Measurements from ENCODE around the gene ATG7. TPM values are rescaled to one million over a fixed set of nuclear protein-coding genes. Genes with fewer than 3 reads are reported as not detected.
A peak's percentile ranks its signal among the peaks of the same experiment; 100 is the strongest.
"Not testable (repeated sequence)": the region's sequence is repeated elsewhere in the genome, so short reads cannot be mapped to it uniquely, and the experiment has no call there.

The ATG7 gene
- total RNA-seq, 2 donors from 2014 or later: 23.5 to 36.6 TPM

- not testable (repeated sequence) for H3K9me3 Mint-ChIP-seq; H3K36me3 Mint-ChIP-seq; ATAC-seq; H3K27ac Mint-ChIP-seq; DNase-seq (ENCODE audit: low spot score in 2 of 2)
Observed at GRCh38 chr3:11502413-11502812, 230.2 kb downstream of the ATG7 start.

DNA sequence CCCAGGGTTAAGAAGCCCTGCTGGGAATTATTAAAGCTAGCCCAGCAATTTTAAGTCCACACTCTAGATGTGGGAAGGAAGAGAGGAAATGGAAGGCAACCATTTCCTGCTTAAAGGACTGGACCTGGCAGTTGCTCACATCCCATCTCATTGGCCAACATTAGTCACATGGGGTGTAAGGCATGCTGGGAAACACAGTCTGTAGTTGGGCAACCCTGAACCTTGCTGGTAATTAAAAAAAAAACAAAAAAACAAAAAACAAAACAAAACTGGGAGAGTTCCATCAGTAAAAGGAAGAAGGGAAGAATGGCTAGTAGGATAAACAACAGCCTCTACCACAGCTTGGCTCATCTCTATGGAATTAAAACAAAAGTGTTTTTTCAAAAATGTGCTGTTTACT, 235.5 kb downstream of the ATG7 start:
- Mint-ChIP-seq H3K27ac (no peak overlapping the region), H3K36me3 (no peaks in the 10 kb centered on the region), H3K9me3 (no peaks in the 10 kb centered on the region)
- ATAC-seq: no peak
- DNase-seq (ENCODE audit: low spot score in 2 of 2): no peak

- Mint-ChIP-seq H3K9me3 (no peaks in the 10 kb centered on the region), H3K27ac (no peak overlapping the region), H3K36me3 (no peaks in the 10 kb centered on the region)
- ATAC-seq (no peak), DNase-seq (ENCODE audit: low spot score in 2 of 2) (no peak)
Observed at GRCh38 chr3:11508346-11509172, 236.4 kb downstream of the ATG7 start.

- H3K9me3 Mint-ChIP-seq: no peaks in the 10 kb centered on the region
- DNase-seq (ENCODE audit: low spot score in 2 of 2) (no peak), ATAC-seq (no peak)
- H3K36me3 Mint-ChIP-seq: no peaks in the 10 kb centered on the region
- H3K27ac Mint-ChIP-seq: no peak overlapping the region
Observed at GRCh38 chr3:11509173-11510000, 237.2 kb downstream of the ATG7 start.

DNA sequence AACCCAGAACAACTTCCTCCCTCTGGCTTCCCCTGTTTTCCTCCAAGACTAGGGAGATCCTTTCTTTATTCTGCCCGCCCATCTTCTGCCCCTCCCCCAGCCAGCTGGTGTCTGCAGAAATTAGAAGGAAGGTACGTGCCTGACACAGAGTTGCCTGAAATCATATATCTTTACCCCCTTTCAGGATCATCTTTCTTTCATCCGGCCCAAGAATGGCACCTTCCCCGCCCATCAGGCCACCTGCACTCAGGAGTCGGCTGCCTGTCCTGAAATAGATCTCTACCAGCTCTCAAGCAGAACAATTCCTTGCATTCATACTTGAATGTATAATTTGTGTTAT, 237.8 kb downstream of the ATG7 start:
- DNase-seq (ENCODE audit: low spot score in 2 of 2): no peak
- ATAC-seq: no peak
- peak overlapping the region in 1 of 2 donors; percentile 24 for H3K27ac Mint-ChIP-seq
- H3K36me3 Mint-ChIP-seq: no peaks in the 10 kb centered on the region
- no peaks in the 10 kb centered on the region for H3K9me3 Mint-ChIP-seq

DNA sequence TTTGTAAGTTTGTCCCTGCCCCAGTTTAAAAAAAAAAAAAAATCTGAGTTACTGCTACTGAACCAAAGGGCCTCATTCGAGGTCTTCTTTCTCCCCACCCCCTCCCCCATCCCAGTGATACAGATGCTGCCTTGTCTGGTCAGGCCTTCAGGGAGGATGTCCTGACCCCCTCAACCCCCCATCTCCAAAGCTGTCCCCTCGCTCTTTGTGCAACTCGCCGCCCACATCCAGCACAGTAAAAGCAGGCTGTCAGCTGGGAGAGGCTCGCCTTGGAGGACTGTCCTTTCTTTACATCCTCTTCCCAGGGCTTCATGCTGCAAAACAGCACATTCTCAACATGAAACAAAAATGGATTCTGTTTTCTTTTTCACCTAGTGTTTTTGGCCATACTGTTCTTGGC, 238.2 kb downstream of the ATG7 start:
- H3K27ac Mint-ChIP-seq: no peak overlapping the region
- no peak for DNase-seq (ENCODE audit: low spot score in 2 of 2)
- H3K9me3 Mint-ChIP-seq: no peaks in the 10 kb centered on the region
- H3K36me3 Mint-ChIP-seq: no peaks in the 10 kb centered on the region
- ATAC-seq: no peak

DNA sequence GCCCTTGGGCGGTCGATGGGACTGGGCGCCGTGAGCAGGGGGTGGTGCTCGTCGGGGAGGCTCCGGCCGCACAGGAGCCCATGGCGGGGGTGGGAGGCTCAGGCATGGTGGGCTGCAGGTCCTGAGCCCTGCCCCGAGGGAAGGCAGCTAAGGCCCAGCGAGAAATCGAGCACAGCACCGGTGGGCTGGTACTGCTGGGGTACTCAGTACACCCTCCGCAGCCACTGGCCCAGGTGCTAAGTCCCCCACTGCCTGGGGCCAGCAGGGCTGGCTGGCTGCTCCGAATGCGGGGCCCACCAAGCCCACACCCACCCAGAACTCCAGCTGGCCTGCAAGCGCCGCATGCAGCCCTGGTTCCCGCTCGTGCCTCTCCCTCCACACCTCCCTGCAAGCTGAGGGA, 239.4 kb downstream of the ATG7 start:
- ATAC-seq; DNase-seq (ENCODE audit: low spot score in 2 of 2); H3K9me3 Mint-ChIP-seq; H3K36me3 Mint-ChIP-seq; H3K27ac Mint-ChIP-seq: not testable (repeated sequence)

GRCh38 chr3:11513125-11513816, 241.1 kb downstream of the ATG7 start:
- H3K27ac Mint-ChIP-seq; DNase-seq (ENCODE audit: low spot score in 2 of 2); H3K9me3 Mint-ChIP-seq; ATAC-seq; H3K36me3 Mint-ChIP-seq: not testable (repeated sequence)

GRCh38 chr3:11513817-11514135, 241.6 kb downstream of the ATG7 start:
- Mint-ChIP-seq H3K9me3 (no peaks in the 10 kb centered on the region), H3K27ac (no peak overlapping the region), H3K36me3 (no peaks in the 10 kb centered on the region)
- ATAC-seq: no peak
- no peak for DNase-seq (ENCODE audit: low spot score in 2 of 2)

DNA sequence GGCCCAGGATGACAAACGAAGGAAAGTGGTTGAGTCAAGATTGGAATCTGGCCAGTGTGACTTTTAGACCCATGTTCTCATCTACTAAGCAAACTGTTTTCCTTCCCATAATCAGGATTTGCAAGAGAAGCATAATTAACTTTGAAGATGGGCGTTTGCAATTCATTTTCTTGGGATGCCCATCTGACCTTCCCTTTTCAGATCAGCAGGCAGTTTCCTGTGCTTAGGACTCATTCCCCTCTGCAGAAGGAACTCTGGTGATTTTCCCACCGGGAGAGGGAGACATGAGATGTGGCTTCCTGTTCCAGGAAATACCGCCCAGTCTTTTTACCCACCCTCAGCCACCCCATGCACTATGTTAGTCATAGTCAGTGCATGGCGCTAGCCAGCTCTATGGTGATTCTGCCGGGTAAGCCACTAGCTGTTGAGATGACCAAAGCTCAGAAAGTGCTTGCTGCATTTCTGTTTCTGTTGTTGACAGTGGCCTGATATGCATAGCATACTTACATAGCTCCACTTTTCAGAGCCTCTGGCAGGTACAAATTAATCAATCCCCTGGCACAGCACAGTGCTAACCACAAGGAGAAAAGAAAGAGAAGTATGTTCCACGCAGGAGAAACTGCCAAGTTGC, 242.1 kb downstream of the ATG7 start:
- Mint-ChIP-seq H3K27ac (peak overlapping the region in 1 of 2 donors; percentile 14), H3K36me3 (no peaks in the 10 kb centered on the region)
- no peak for ATAC-seq

GRCh38 chr3:11517601-11518000, 245.4 kb downstream of the ATG7 start:
- Mint-ChIP-seq H3K36me3 (no peaks in the 10 kb centered on the region), H3K9me3 (no peaks in the 10 kb centered on the region), H3K27ac (peak overlapping the region in 1 of 2 donors; percentile 39)
- no peak for ATAC-seq
- no peak for DNase-seq (ENCODE audit: low spot score in 2 of 2)

More for the DNA sequence above, 242.1 kb downstream of the ATG7 start:
- no peak for DNase-seq (ENCODE audit: low spot score in 2 of 2)
- H3K9me3 Mint-ChIP-seq: no peaks in the 10 kb centered on the region

DNA sequence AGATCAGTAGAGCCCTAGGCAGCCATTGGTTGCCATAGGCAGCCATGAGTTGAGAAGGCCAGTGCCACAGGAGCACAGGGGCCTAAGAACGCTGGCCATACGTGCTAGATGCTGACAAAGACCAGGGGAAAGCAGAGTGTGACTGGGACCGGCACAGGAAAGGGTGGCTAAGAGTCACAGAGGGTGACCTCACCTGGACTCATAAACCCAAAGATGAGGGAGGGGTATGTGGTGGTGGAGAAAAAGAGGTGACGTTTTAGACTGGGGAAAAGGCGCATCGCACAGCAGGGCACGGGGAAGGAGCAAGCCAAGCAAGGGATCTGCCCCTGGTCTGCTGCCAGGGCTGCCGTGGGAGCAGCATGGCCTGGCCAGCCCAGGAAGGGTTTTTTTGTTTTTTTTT, 249.0 kb downstream of the ATG7 start:
- no peaks in the 10 kb centered on the region for H3K9me3 Mint-ChIP-seq
- H3K27ac Mint-ChIP-seq: no peak overlapping the region
- ATAC-seq (peak in 1 of 2 donors; percentile 16), DNase-seq (ENCODE audit: low spot score in 2 of 2) (no peak)
- no peaks in the 10 kb centered on the region for H3K36me3 Mint-ChIP-seq

DNA sequence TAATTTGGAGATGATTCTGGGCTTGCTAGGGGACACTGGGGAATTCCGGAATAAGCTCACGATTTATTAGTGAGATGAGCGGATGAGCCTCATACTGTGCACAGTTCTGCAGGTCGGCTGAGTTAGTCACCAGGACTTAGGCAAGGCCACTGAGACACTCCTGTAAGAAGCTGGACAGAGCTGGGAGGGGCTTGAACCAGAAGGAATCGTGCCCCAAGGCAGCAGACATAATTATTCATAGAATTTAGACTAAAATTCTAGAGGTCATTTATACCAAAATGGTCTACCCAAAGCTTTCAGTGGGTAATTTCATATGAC, 250.2 kb downstream of the ATG7 start:
- no peaks in the 10 kb centered on the region for H3K36me3 Mint-ChIP-seq
- ATAC-seq: no peak
- DNase-seq (ENCODE audit: low spot score in 2 of 2): no peak
- no peak overlapping the region for H3K27ac Mint-ChIP-seq
- H3K9me3 Mint-ChIP-seq: no peaks in the 10 kb centered on the region

DNA sequence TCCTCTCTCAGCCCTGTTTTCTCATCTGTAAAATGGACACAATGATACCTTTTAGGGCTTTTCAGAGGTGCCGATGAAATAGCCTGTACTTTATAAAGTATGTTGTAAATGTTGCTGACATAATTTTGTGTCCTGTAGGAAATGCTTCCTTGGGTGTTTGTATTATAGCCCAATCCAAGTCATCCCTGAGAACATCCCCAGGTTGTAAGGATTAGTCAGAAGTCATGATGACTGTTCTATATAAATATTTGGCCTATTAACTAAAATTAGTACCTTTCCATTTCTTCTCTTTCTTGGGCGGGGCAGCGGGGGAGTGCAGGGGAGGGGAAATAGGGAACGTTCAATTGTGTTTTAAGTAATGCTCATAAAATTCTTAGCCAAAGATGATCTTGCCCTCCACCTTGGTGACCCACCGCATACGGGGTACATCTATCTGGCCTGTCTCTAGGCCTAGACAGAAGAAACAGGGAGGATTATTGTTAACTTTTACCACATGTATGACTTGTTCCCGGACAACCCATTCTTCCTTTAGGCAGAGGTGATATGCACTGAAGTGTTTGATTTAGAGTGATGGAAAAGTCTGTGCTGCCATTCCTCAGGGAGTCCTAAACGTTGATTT, 250.9 kb downstream of the ATG7 start:
- DNase-seq (ENCODE audit: low spot score in 2 of 2) (no peak), ATAC-seq (no peak)
- H3K9me3 Mint-ChIP-seq: no peaks in the 10 kb centered on the region
- H3K36me3 Mint-ChIP-seq: peaks cover 0 to 4% of the 10 kb centered on the region in 2 donors
- no peak overlapping the region for H3K27ac Mint-ChIP-seq

DNA sequence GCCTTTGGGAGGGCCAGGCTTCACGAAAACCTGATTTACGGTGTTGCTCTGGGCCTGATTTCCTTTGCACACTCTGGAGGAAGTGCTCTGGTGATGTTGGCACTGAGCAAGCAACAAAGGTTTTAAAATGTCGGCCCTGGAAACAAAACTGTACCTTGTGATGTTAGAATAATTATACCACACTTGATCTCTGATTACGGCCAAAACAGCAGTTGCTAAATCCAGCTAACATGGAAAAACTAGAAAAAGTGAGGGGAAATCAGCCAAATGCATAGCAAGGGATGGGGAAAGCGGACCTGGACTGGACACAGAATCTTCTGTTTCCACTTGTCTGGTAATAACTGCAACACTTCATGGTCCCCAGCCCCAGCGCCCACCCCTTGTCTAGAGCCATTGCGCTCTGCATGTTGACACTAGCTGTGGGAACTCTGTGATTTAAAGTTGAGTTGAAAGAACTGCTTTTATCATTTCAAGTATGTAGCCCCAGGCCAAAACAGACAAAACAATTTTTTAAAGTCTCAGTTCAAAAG, 251.4 kb downstream of the ATG7 start:
- Mint-ChIP-seq H3K36me3 (peaks cover 0 to 5% of the 10 kb centered on the region in 2 donors), H3K9me3 (no peaks in the 10 kb centered on the region), H3K27ac (no peak overlapping the region)
- DNase-seq (ENCODE audit: low spot score in 2 of 2) (no peak), ATAC-seq (no peak)

GRCh38 chr3:11526121-11526520, 253.9 kb downstream of the ATG7 start:
- ATAC-seq; H3K27ac Mint-ChIP-seq; H3K9me3 Mint-ChIP-seq; DNase-seq (ENCODE audit: low spot score in 2 of 2); H3K36me3 Mint-ChIP-seq: not testable (repeated sequence)
